GM19452 (cell line): ENCODE measurements around the gene FAH.
"Not testable (repeated sequence)": the region's sequence is repeated elsewhere in the genome, so short reads cannot be mapped to it uniquely, and the experiment has no call there.

Experiments
- ATAC-seq: cut with Tn5 transposase; IDR thresholded peaks from one replicate; pipeline ENCODE4 v1.9.1; 2021; ENCODE audit not compliant: unreplicated experiment

Gene FAH

DNA sequence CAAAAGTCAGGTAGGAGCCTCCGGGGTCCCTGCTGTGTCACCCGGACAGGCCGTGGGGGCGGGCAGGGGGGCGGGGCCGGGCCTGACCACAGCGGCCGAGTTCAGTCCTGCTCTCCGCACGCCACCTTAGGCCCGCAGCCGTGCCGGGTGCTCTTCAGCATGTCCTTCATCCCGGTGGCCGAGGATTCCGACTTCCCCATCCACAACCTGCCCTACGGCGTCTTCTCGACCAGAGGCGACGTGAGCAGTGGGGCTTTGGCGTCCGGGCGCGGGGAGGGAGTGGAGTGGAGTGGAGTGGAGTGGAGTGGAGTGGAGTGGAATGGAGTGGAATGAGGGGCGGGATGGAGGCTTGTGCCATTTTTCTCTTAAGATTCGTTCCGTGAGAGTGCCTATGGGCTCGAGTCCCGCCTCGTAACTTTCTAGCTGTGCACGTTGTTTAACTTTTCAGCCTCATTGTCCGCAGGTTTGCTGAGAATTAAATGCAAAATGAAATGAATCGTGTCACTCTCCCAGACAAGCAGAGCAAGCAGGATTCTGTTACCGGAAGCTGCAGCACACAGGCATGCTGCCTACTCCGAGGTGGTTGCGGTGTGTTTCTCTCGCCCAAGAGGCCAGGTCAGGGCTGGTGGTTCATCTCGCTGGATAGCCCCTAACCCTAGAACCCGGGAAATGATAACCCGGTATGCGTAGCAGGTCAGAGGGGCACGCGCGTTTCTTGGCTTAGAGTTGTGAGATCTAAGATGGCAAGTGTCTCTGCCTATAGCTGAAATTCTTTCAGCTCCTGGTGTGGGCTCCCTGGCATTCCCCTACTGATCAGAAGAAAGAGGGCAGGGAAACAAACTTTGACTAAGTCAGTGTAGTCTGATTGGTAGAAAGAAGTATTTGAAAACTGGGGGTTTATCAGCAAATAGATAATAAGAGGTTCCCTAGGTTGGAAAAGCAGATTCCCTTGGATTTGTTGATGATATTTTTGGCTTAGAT, at the start of gene FAH:
TSS of gene FAH (plus strand) at position 104 of the 981 bp plus-strand sequence. CDS start at position 160, 56 bp downstream.
- ATAC-seq = peak; percentile 62

DNA sequence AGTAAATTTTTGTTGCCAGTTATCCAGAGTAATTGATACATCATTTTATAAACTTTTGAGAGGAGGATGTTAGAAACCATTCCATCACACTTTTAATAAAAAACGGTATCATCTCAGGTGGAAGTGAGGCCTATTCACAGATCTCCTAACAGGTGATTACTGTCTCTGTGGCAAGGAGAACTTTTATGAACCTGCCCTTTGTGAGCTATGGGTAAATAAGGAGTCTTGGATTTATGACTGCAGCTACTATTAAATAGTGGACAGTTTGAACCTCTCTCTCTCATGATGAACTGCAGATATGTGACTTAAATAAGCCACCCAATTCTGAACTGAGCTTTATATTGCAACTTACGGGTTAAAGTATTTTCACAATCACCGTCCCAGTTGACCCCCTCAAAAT, 47.6 kb upstream of the FAH start:
- ATAC-seq = no peak

DNA sequence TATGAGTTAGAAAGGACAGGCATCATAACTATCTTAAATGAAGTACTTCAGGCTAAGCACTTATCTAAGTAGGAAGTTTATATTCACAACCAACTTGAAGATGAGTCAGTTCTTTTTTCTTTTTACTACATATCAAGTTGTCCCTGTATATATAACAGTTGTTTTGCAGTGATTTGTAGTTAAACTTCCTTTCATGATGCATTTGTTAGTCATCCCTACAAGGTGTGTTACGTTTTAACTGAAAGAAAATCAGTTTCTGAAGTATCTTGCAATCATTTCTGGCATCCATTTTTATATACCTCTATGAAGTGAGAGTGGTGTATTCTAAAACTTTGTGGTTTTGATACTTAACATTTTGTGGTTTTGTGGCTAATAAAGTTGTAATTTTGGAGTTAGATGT, 47.2 kb upstream of the FAH start:
- ATAC-seq = no peak

DNA sequence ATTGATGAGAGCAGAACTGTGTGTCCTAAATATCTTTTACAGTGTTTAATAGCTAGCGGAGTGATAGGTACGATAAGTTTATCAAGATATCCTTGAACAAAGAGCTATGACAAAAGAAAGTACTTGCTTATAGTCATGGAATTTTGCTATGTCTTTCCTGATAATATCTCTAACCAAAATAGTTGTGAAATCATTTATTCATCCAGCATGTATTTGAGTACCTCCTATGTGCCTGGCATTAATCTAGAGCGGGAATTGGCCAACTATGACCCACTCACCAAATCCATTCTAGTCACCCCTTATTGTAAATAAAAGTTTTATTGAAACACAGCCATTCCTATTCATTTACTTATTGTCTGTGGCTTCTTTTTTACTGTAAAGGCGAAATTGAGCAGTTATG, 46.7 kb upstream of the FAH start:
- no peak for ATAC-seq

DNA sequence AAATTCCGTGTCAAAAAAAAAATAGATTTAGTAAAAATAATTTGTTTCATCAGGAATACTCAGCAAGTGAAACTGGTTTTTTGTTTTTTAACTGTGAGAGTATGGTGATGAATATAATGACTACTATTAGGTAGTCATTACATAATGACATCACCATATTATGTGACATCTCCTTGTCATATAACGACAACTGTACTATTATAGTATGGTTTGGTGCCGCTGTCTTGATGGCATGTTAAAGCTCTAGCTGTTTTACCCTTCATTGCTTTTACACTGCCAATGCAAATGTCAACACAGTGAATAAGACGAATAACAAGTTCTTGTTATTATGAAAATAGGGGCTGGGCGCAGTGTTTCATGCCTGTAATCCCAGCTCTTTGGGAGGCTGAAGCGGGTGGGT, 45.6 kb upstream of the FAH start:
- no peak for ATAC-seq

DNA sequence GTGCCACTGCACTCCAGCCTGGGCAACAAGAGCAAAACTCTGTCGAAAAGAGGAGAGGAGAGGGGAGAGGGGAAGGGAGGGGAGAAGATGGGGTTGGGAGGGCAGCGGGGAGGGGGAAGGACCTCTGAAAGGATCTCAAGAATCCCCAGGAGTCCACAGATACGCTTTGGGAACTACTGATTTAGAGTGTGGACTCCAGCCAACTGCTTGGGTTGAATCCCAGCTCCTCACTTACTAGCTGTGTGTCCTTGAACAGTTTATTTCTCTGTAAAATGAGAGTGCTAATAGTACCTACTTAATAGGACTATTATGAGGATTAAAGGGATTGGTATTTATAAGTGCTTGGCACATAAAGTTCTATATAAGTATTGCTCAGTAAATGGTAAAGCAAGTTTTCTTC, 45.0 kb upstream of the FAH start:
- no peak for ATAC-seq

DNA sequence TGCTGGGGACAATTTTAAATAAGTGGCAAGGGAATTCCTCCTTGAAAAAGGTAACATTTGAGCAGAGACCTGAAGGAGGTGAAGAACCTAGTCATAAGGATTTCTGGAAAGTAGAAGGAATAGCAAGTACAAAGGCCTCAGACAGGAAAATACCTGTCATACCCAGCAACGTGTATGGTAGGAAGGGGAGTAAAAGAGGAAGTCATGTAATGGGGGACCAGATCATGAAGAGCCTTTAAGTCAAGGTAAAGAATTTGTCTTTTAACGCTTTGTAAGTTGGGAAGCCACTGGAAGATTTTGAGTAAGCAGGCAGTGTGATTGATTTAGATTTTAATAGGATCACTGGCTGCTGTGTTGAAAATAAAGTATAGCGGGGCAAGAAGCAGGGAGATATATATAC, 43.4 kb upstream of the FAH start:
- no peak for ATAC-seq

DNA sequence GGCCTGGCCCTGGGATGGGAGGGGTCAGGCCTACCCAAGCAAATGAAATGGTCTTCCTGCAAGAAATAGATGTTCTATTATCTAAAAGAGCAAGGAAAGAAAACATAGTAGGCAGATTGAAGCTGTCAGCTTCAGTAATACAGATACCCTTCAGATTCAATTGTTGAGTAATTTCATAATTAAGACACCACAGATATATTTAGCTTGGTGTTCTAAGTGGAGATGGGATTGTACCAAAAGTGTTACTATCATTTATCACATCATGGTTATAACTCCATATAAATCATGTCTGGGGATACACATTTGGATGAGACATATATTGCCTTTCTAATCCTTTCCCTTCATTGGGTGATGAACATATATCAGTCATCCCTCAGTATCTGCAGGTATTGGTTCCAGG, 41.9 kb upstream of the FAH start:
- no peak for ATAC-seq

DNA sequence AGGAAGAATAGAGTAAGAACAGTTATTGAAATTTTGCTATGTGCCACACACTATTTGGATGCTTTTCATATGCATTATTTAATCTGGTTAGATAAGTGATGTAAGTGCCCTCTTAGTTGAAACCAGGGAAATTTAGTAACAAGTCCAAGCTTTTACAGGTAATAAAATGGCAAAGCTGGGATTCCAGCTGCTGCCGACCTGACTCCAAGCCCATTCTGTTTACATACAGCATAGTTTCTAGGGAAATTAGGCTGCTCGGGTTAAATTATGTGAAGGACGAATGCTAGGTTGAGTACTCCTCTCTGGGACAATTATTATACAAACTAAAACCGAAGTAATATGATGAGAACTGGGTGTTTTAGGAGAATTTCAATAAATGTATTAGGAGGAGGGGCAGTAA, 38.7 kb upstream of the FAH start:
- no peak for ATAC-seq

DNA sequence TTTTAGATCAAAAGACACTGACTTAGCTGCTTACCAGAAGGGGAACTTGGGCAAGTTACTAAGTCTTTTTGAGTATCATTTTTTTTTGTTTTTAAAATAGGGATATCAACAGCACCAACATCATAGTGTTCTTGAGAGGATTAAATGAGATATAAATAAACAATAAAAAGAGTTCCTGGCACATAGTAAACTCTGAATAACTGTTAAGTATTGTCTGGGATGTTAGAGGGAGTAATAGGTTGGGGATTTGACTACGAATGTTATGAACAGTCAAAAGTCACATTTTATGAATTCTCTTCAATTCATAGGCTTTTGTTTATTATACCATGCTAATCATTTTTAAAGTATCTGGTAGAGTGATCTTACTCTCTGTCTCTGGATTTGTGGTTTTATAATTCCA, 37.8 kb upstream of the FAH start:
- no peak for ATAC-seq

DNA sequence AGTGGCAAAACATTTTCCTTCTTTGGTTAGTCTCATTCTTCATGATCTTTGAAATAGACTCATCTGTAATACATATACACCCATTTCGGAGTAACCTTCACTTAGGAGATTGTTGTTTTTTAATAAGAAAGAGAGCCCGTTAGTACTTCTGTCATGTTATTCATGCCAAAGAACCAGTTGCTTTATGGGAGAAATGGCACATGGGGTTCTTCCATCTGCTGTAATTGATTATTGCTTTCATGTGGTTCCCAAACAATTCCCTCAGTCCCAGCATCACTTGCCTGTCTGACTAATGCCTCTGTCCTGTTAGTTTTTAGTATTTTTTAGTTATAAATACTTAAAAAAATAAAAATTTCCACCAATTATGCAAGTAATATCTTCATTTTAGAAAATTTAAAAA, 33.8 kb upstream of the FAH start:
- ATAC-seq = no peak

DNA sequence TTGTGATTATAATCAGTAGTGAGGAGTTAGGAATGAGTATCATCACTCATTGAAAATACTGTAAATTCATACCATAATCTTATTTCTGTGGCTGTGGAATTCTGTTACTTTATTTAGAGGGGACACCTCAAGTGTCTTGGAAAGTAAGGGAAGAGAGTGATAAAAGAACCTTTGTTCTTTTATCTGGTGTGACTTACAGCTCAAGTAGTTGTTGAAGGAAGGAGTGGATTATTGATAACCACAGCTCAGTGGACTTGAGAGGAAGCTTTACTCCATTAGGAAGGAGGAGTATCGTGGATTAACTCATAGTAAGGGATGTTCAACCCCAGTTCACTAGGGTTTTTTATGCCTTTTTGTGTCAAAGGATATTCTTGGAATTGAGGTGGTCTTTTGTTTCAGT, 32.2 kb upstream of the FAH start:
- ATAC-seq = no peak

DNA sequence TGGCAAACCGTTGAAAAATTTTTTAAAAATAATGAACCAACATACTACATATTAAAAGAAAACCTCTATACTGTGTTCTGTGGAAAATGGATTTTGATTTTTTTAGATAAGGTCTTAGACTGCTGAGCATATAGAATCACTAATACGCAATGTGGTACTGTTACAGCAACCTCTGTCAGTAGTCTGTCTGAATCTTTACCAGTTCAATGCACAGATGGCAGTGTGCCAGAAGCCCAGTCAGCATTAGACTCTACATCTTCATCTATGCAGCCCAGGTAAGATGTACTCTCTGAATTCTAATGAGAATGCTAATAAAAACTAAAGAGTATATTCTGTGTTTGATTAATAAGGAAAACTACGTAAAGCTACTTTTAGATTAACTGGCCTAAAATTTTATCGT, 31.3 kb upstream of the FAH start:
- no peak for ATAC-seq

DNA sequence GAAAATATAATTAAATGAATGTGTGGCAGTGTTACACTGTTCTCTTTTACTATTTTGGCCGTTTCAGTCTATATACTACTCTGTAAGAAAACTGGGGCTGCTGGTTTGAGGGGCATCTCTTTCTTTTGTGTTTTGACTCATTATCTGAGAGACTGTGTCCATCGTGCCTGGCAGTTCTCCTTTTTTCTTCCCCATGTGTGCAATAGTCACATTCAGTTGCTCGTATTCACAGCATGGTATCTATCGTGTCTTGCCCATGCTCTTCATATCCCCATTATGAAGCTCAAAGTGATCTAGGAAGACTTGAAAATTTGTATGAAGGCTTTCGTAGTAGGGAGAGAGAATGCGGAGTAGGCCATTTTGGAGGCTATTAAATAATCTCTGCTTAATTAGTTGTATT, 29.8 kb upstream of the FAH start:
- no peak for ATAC-seq

DNA sequence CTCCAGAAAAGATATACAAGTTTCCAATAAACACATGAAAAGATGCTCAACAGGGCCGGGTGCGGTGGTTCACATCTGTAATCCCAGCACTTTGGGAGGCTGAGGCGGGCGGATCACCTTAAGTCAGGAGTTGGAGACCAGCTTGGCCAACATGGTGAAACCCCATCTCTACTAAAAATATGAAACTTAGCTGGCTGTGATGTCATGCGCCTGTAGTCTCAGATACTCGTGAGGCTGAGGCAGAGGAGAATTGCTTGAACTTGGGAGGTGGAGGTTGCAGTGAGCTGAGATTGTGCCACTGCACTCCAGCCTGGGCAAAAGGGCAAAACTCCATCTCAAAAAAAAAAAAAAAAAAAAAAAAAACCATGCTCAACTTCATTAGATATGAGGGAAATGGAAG, 25.5 kb upstream of the FAH start:
- not testable (repeated sequence) for ATAC-seq

DNA sequence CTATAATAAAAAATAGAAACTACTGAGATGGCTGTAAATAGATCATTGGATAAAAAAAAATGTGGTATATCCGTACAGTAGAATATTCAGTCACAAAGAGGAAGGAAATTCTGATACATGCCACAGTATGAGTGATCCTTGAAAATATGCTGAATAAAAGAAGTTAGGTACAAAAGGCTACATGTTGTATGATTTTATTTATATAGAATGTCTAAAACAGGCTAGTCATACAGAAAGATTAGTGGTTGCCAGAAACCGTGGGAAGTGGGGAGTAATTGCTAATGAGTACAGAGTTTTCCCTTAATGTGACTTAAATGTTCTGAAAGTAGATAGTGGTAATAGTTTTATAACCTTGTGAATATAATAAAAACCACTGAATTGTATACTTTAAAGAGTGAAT, 24.9 kb upstream of the FAH start:
- no peak for ATAC-seq

DNA sequence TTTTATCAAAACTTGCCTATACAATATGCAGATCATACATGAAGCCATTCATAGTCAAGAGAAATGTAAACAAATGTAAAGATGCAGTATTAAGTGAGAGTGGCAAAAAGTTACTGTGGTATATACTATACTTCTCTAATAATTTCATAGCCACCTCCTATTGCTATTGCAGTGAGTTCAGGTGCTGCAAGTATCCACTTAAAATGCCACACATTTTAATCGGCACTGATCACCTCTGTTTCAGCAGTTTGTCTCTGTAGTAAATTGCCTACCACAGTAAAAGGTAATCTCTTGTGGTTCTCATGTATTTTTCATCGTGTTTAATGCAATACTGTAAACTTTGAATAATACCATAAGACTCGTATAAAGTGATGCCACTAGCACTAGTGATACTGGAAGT, 20.4 kb upstream of the FAH start:
- ATAC-seq = no peak

DNA sequence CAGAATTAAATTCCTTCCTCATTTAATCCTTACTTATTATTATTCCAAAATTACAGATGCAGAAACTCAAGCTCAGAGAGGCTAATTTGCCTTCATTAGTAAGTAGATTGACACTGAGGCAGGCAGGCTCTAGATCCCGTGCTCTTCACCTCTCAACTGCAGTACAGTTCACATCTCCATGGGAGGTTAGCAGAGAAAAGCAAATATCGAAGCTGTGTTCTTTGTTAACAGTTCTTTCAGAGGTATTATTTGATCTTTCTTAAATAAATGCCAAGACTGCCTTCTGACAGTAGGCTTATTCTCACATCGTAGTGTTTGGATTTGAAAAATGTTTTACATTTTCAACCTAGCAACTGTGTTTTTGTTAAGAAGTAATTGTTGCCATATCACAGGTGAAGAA, 15.9 kb upstream of the FAH start:
- ATAC-seq = no peak

DNA sequence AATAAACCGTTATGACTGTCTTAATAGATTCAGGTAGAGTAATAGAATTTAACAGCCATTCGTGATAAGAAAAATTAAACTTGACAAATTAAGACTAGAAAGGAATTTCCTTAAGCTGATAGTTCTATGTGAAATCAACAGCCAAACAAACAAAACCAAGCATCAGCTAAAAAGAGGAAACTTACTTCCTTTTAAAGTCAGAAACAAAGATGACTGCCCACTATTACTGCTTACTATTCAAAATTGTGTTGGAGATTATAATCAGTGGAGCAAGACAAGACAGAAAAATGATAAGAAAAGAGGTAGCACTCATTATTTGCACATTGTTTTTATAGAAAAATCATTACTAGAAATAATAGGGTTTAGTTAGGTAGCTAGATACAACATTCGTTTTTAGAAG, 13.8 kb upstream of the FAH start:
- no peak for ATAC-seq

DNA sequence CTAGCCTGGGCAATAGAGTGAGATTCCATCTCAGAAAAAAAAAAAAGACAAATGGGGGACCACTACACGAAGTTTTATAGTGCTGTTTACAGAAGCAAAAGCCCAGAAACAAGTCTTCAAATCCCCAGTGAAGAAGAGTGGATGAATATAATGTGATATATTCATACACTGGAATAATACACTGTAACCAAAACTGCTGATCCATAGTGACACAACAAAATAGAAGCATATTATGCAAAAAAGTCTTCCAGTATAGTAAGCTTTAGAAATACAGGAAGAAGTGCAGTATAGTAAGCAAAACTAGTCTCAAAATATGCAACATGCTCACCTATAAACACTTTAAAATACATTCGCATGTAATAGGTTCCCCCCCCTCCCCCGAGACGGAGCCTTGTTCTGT, 11.9 kb upstream of the FAH start:
- ATAC-seq = no peak

DNA sequence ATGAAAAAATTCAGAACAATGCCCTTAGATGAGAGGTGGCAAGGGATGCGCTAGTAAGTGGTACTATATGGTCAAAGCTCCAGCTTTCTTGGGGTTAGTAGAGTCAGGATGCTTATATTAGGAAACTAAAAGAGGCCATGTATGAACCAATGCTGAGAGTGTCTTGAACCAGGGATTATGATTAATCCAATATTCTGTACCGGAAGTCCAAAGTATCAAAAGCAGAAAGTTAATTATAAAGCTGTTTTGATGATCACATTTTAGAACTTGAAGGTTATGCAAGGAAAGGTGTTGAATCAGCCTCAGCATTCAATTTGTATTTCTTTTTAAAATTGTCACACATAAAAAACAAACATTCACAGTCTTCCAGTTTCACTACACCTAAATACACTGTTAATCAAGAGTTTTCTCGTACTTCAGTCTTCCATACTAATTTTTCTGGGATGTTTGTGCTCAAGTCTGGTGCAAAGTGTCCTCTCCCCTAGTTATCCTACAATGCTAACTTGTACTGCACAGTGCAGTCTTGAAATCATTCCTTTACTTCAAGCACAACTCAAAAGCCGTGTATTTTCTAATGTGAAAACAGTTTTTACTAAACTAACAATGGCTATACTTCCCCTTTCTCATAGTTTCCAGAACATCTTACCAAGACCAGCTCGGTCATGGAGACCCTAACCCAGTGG, 10.7 kb upstream of the FAH start:
- no peak for ATAC-seq

DNA sequence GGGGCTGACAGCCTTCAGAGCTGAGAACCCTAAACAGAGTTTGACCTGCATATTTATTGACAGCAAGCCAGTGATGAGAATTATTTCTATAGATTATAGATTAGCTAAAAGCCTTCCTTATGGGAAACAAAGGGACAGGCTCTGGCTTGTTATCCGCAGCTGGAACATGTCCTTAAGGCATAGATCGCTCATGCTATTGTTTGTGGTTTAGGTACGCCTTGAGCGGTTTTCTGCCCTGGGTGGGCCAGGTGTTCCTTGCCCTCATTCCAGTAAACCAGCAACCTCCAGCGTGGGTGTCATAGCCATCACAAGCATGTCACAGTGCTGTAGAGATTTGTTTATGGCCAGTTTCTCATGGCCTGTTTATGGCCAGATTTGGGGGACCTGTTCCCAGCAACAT, 10.2 kb upstream of the FAH start:
- no peak for ATAC-seq
